Measurements from ENCODE around the gene FAM83C. TPM values are rescaled to one million over a fixed set of nuclear protein-coding genes. Genes with fewer than 3 reads are reported as not detected.
A peak's percentile ranks its signal among the peaks of the same experiment; 100 is the strongest.

The FAM83C gene
- total RNA-seq, result 10 to 100 TPM; 29.5 to 55.3 (median 38.2) TPM

- H3K9me3 ChIP-seq, result no peaks in the 10 kb centered on the region
- DNase-seq, result no peak
- peak within 1 kb of the TSS; percentile 43 to 93 (median 87) for H3K27ac ChIP-seq
- peaks cover 5 to 57% (median 10%) of the 10 kb centered on the region in 3 donors for H3K4me1 ChIP-seq
- H3K36me3 ChIP-seq, result peaks cover 0 to 20% (median 0%) of the 10 kb centered on the region in 3 donors
- intact Hi-C loops (cut with DNase I), result no loop called here
- H3K27me3 ChIP-seq, result peaks cover 0 to 29% (median 0%) of the 10 kb centered on the region in 4 donors
- H3K4me3 ChIP-seq, result peak within 1 kb of the TSS; percentile 36 to 61 (median 52)
- TF ChIP-seq CTCF (IDR thresholded peaks at IDR 0.05) (no peak), POLR2A (IDR thresholded peaks at IDR 0.05) (peak in 2 of 4 donors; percentile 65 to 72)
- 40 to 52% methylated on average over 2 to 3 of the region's 40 CpGs for WGBS, 2 donors
Measured at GRCh38 chr20:35291654-35292503, at the start of gene FAM83C. TSS of gene FAM83C (minus strand) at chr20:35292425. CDS start at chr20:35292304, 121 bp downstream.

- TF ChIP-seq POLR2A (IDR thresholded peaks at IDR 0.05) (no peak), CTCF (IDR thresholded peaks at IDR 0.05) (no peak)
- H3K27me3 ChIP-seq, result no peaks in the 10 kb centered on the region
- no peak overlapping the region for H3K4me3 ChIP-seq
- H3K4me1 ChIP-seq, result no peaks in the 10 kb centered on the region
- H3K27ac ChIP-seq, result peak overlapping the region in 1 of 4 donors; percentile 3
- H3K9me3 ChIP-seq, result no peaks in the 10 kb centered on the region
- H3K36me3 ChIP-seq, result peaks cover 5 to 46% (median 5%) of the 10 kb centered on the region in 3 donors
- no peak for DNase-seq
- intact Hi-C loops (cut with DNase I), result no loop called here
- WGBS, 2 donors, result 54 to 67% methylated on average over 4 of the region's 4 CpGs
Measured at GRCh38 chr20:35341366-35342028, 49.3 kb upstream of the FAM83C start.

- no peaks in the 10 kb centered on the region for H3K9me3 ChIP-seq
- H3K27ac ChIP-seq, result no peak overlapping the region
- no peaks in the 10 kb centered on the region for H3K27me3 ChIP-seq
- H3K4me1 ChIP-seq, result no peaks in the 10 kb centered on the region
- TF ChIP-seq CTCF (IDR thresholded peaks at IDR 0.05), result no peak
- TF ChIP-seq POLR2A (IDR thresholded peaks at IDR 0.05), result no peak
- intact Hi-C loops (cut with DNase I), result no loop called here
- no peak for DNase-seq
- no peak overlapping the region for H3K4me3 ChIP-seq
- WGBS, 2 donors, result 82 to 94% methylated on average over 2 of the region's 2 CpGs
- peaks cover 0 to 35% (median 0%) of the 10 kb centered on the region in 3 donors for H3K36me3 ChIP-seq
Measured at GRCh38 chr20:35340436-35340835, 48.2 kb upstream of the FAM83C start.

GRCh38 chr20:35339636-35340035 lies 47.4 kb upstream of the FAM83C start:
- H3K9me3 ChIP-seq, result no peaks in the 10 kb centered on the region
- 79 to 87% methylated on average over 1 of the region's 1 CpG for WGBS, 2 donors
- H3K27ac ChIP-seq, result no peak overlapping the region
- intact Hi-C loops (cut with DNase I), result no loop called here
- no peak for TF ChIP-seq CTCF (IDR thresholded peaks at IDR 0.05)
- no peak for TF ChIP-seq POLR2A (IDR thresholded peaks at IDR 0.05)
- no peak overlapping the region for H3K4me3 ChIP-seq
- peaks cover 0 to 27% (median 0%) of the 10 kb centered on the region in 3 donors for H3K36me3 ChIP-seq
- DNase-seq, result no peak
- H3K4me1 ChIP-seq, result peaks cover 0 to under 1% (median 0%) of the 10 kb centered on the region in 3 donors
- H3K27me3 ChIP-seq, result no peaks in the 10 kb centered on the region

- Histone ChIP-seq H3K27me3 (no peaks in the 10 kb centered on the region), H3K4me1 (peaks cover 0 to 7% (median 0%) of the 10 kb centered on the region in 3 donors), H3K9me3 (no peaks in the 10 kb centered on the region), H3K4me3 (no peak overlapping the region), H3K27ac (peak overlapping the region in 1 of 4 donors; percentile 18), H3K36me3 (peaks cover 0 to 21% (median 0%) of the 10 kb centered on the region in 3 donors)
- intact Hi-C loops (cut with DNase I), result no loop called here
- no peak for TF ChIP-seq POLR2A (IDR thresholded peaks at IDR 0.05)
- no peak for TF ChIP-seq CTCF (IDR thresholded peaks at IDR 0.05)
- no peak for DNase-seq
- 57 to 76% methylated on average over 2 of the region's 2 CpGs for WGBS, 2 donors
Measured at GRCh38 chr20:35339007-35339406, 46.8 kb upstream of the FAM83C start.
